ENCODE measurements around the gene CHRNA3.

GRCh38 chr15:78651930-78652615, 31.3 kb upstream of the CHRNA3 start:
- TF ChIP-seq CTCF (conservative IDR thresholded peaks at IDR 0.05 in 1 of 2, IDR thresholded peaks at IDR 0.05 in 1 of 2; ENCODE audit: extremely low read depth in 1 of 2, insufficient read depth in 1 of 2, low read depth in 1 of 2, low read length in 2 of 2) = no peak
- no peak for TF ChIP-seq EZH2 (IDR thresholded peaks at IDR 0.05; ENCODE audit: borderline replicate concordance, low read length)

Data from mammary epithelial cell (primary cell).